GM18505 (cell line): ENCODE measurements around the gene OR2F1.

Source experiments
- ATAC-seq: cut with Tn5 transposase; IDR thresholded peaks from one replicate; pipeline ENCODE4 v1.9.1; 2021; ENCODE audit not compliant: unreplicated experiment
- POLR2A ChIP-seq: IDR thresholded peaks from 4 replicates; pipeline ENCODE4 v1.6.1; 2011; ENCODE audit warnings: borderline replicate concordance; ENCODE audit not compliant: insufficient read depth, insufficient read length; ENCODE audit errors: extremely low read depth

The OR2F1 gene

GRCh38 chr7:143934526-143935325 is 19.9 kb upstream of the OR2F1 start, which contains the start of gene OR2F2:
TSS of gene OR2F2 (plus strand) at chr7:143935233. CDS start at chr7:143935233, 0 bp downstream.
- no peak for TF ChIP-seq POLR2A
- no peak for ATAC-seq

GRCh38 chr7:143936087-143937009 is 18.3 kb upstream of the OR2F1 start:
- no peak for TF ChIP-seq POLR2A
- no peak for ATAC-seq

GRCh38 chr7:143938379-143939243 is 16.0 kb upstream of the OR2F1 start:
- TF ChIP-seq POLR2A: no peak
- no peak for ATAC-seq

- no peak for TF ChIP-seq POLR2A
- ATAC-seq: no peak
These were observed 9.2 kb upstream of the OR2F1 start for GRCh38 chr7:143945423-143945822.

- TF ChIP-seq POLR2A: no peak
- no peak for ATAC-seq
These were observed 7.5 kb upstream of the OR2F1 start for GRCh38 chr7:143947111-143947510.

GRCh38 chr7:143948733-143949132 is 5.9 kb upstream of the OR2F1 start:
- TF ChIP-seq POLR2A: no peak
- no peak for ATAC-seq

GRCh38 chr7:143953421-143953820 is 1.2 kb upstream of the OR2F1 start:
- ATAC-seq: no peak
- TF ChIP-seq POLR2A: no peak

GRCh38 chr7:143954135-143954534 is 509 bp upstream of the OR2F1 start:
- no peak for ATAC-seq
- no peak for TF ChIP-seq POLR2A

GRCh38 chr7:143958781-143959180 is 4.1 kb downstream of the OR2F1 start:
- no peak for TF ChIP-seq POLR2A
- ATAC-seq: no peak

GRCh38 chr7:143960813-143961610 is 6.4 kb downstream of the OR2F1 start:
- no peak for TF ChIP-seq POLR2A
- no peak for ATAC-seq

GRCh38 chr7:143965280-143965679 is 10.6 kb downstream of the OR2F1 start:
- ATAC-seq: no peak
- TF ChIP-seq POLR2A: no peak

- no peak for ATAC-seq
- no peak for TF ChIP-seq POLR2A
These were observed 12.8 kb downstream of the OR2F1 start for GRCh38 chr7:143967398-143967797.
